Measurements from ENCODE around the gene IGHMBP2. TPM values are rescaled to one million over a fixed set of nuclear protein-coding genes. Genes with fewer than 3 reads are reported as not detected.
"Not testable (repeated sequence)": the region's sequence is repeated elsewhere in the genome, so short reads cannot be mapped to it uniquely, and the experiment has no call there.

The IGHMBP2 gene
- total RNA-seq, result 10 to 100 TPM; 27.3 to 27.7 TPM

DNA sequence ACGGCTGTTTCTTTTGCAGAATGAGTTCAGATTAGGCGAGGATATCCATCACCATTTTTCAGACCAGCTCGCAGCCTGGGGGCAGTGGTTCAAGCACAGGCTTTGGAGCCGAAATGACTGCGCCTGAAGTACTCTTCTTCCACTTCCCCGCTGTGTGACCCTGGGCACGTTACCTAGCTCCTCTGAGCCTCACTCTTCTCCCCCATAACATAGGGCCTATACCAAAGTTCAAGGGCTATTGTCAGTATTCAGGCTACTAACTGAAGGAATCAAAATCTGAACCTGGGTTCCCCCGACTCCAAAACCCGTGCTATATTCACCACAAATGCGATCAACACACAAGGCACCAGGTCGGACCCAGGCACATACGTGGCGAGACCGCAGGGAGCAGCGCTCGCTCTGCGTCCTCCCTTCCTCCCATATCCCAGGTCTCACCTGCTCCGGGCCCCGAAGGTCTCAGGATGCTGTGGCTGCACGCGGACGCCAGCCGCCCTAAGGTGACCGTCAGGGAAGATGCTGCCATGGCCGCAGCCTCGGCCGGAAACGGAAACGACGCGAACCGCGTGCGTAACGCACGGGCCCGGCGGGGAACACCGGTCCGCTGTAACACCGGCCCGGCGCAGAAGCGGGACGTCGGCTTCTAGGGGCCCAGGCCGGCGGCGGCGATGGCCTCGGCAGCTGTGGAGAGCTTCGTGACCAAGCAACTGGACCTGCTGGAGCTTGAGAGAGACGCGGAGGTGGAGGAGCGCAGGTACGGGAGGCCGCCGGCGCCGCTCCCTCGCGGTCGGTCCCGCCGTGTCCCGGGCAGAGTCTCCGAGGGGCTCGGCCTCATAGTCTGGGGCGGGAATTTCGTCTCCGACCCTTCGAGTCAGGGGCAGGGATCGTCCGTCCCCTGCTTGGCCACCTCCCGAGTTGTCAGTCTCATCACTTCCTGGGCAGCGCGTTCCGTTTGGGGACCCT lies at the start of gene IGHMBP2, which contains the start of gene MRPL21:
Gene IGHMBP2, plus strand, starts transcription at position 604 of the 960 bp plus-strand sequence. Its CDS starts 62 bp downstream, at position 666.
Gene MRPL21, minus strand, starts transcription at position 545 of the 960 bp plus-strand sequence. Its CDS starts 22 bp downstream, at position 523.
- CTCF ChIA-PET, result interaction anchor here (1.2 to 1.6 kb wide), 2 partner anchors 141 to 144 kb away, joined by 3 read pairs; no protein-coding TSS in a partner anchor
- Mint-ChIP-seq H3K9me3 (ENCODE audit: low read depth) (no peaks in the 10 kb centered on the region), H3K4me1 (peaks cover 35% of the 10 kb centered on the region), H3K4me3 (peak within 1 kb of the TSS; percentile 99), H3K36me3 (peaks cover 8% of the 10 kb centered on the region), H3K27ac (peak within 1 kb of the TSS; percentile 93), H3K27me3 (no peaks in the 10 kb centered on the region)
- ATAC-seq (peak; percentile 96), DNase-seq (peak; percentile 89)

- H3K27ac Mint-ChIP-seq, result no peak overlapping the region
These were observed 49.3 kb upstream of the IGHMBP2 start for GRCh38 chr11:68854273-68854958.

DNA sequence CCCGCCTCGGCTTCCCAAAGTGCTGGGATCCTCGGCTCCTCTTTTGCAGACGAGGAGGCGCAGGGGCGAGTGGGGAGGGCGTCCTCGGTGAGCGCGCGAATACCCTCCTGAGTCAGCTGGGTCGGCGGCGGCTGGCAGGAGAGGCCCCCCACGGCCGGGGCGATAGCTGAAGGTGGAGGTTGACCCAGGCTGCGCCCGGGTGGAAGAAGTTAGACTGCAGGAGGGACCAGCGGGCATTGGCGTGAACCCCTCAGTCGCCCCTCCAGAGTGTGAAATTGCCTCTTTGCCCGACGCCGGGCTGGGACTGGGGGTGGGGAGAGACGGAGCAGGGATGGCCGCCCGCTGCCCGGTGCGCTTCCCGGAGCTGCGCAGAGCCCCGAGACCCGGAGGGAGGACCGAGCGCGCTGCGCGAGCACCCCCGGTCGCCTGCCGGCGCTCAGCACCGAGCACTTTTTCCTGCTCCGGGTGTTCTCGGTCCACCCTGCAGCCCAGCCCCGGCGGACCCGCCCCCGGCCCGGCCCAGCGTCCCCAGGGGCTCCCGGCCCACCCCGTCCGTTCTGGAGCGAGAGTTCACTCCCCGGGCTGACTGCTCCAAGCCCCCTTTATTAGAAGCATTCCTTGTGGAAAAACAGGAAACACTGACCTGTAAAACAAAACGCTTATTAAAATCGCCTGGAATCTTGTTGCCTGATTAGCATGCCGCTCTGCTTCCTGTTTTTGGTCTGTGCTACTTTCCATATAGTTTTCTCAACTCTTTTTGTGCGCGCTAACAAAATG lies 48.3 kb upstream of the IGHMBP2 start:
- Mint-ChIP-seq H3K27ac (no peak overlapping the region), H3K4me3 (no peak overlapping the region), H3K9me3 (ENCODE audit: low read depth) (no peaks in the 10 kb centered on the region), H3K4me1 (peaks cover 2% of the 10 kb centered on the region), H3K36me3 (no peaks in the 10 kb centered on the region), H3K27me3 (peaks cover 54% of the 10 kb centered on the region)
- CTCF ChIA-PET, result no interaction called here
- ATAC-seq (peak; percentile 39), DNase-seq (no peak)

More at GRCh38 chr11:68854273-68854958, 49.3 kb upstream of the IGHMBP2 start:
- no peaks in the 10 kb centered on the region for H3K9me3 Mint-ChIP-seq (ENCODE audit: low read depth)
- no peak for DNase-seq
- H3K4me1 Mint-ChIP-seq, result peaks cover 2% of the 10 kb centered on the region
- no peak overlapping the region for H3K4me3 Mint-ChIP-seq
- ATAC-seq, result no peak
- no peaks in the 10 kb centered on the region for H3K36me3 Mint-ChIP-seq
- CTCF ChIA-PET, result no interaction called here
- peaks cover 54% of the 10 kb centered on the region for H3K27me3 Mint-ChIP-seq

DNA sequence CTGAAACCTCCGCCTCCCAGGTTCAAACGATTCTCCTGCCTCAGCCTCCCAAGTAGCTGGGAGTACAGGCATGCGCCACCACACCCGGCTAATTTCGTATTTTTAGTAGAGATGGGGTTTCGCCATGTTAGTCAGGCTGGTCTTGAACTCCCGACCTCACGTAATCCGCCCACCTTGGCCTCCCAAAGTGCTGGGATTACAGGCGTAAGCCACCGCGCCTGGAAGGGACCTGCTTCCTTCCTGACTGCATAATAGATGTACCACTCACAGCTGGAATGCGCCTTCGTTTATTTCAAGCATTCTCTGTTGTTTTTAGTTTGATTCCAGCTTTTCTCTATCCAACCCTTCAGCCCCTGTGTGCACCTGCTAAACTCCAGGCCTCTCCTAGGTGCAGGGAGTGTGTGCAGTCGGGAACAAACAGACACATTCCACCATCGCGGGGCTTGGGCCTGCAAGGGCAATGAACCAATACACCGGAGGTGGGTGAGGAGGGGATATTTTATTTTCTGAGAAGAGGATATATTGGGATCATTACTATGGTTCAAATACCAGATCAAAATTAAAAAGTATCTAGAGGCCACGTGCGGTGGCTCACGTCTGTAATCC lies 47.2 kb upstream of the IGHMBP2 start:
- ATAC-seq; H3K4me3 Mint-ChIP-seq; H3K9me3 Mint-ChIP-seq (ENCODE audit: low read depth); CTCF ChIA-PET; DNase-seq; H3K4me1 Mint-ChIP-seq; H3K27ac Mint-ChIP-seq; H3K36me3 Mint-ChIP-seq: not testable (repeated sequence)
- H3K27me3 Mint-ChIP-seq, result peaks cover 49% of the 10 kb centered on the region

GRCh38 chr11:68857037-68857586 lies 46.6 kb upstream of the IGHMBP2 start:
- CTCF ChIA-PET, result no interaction called here
- Mint-ChIP-seq H3K27me3 (peaks cover 46% of the 10 kb centered on the region), H3K4me1 (no peaks in the 10 kb centered on the region), H3K27ac (no peak overlapping the region), H3K9me3 (ENCODE audit: low read depth) (no peaks in the 10 kb centered on the region), H3K36me3 (no peaks in the 10 kb centered on the region), H3K4me3 (no peak overlapping the region)
- ATAC-seq (no peak), DNase-seq (no peak)

DNA sequence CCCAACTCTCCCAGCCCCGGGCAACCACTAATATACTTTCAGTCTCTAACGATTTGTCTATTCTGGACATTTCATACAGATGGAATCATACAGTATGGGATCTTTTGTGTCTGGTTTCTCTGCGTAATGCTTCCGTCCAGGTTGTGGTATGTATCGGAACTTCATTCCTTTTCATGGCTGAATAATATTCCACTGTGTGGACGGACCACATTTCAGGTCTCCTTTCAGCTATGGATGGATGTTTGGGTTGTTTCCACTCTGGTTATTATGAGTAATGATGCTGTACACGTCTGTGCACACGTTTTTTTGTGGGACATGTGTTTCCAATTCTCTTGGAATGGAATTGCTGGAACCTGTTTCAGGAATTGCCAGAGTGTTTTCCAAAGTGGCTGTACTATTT lies 44.6 kb upstream of the IGHMBP2 start:
- no peak overlapping the region for H3K4me3 Mint-ChIP-seq
- H3K9me3 Mint-ChIP-seq (ENCODE audit: low read depth), result no peaks in the 10 kb centered on the region
- no peaks in the 10 kb centered on the region for H3K36me3 Mint-ChIP-seq
- H3K4me1 Mint-ChIP-seq, result no peaks in the 10 kb centered on the region
- H3K27ac Mint-ChIP-seq, result no peak overlapping the region
- H3K27me3 Mint-ChIP-seq, result peaks cover 30% of the 10 kb centered on the region
- CTCF ChIA-PET, result no interaction called here
- DNase-seq (no peak), ATAC-seq (no peak)

DNA sequence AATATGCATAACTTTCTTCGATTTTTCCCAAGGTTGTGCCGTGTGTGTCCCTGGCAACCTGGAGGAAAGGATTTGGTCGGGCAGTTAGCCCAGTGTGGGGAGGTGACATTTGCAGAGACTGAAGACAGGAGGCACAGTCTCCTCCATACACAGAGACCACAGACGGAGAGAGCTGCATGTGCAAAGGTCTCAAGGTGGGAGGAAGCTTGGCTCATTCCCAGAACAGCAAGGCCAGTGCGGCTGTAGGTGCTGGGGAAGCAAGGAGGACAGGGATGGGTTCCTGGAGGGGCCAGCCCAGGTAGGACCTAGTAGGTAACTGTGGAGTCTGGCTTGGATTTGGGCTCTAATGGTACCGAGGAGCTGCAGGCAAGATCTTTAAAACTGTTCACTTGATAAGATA lies 41.3 kb upstream of the IGHMBP2 start:
- Mint-ChIP-seq H3K4me3 (no peak overlapping the region), H3K4me1 (no peaks in the 10 kb centered on the region), H3K27ac (no peak overlapping the region), H3K27me3 (peaks cover 6% of the 10 kb centered on the region), H3K36me3 (no peaks in the 10 kb centered on the region), H3K9me3 (ENCODE audit: low read depth) (no peaks in the 10 kb centered on the region)
- CTCF ChIA-PET, result no interaction called here
- ATAC-seq (no peak), DNase-seq (no peak)

DNA sequence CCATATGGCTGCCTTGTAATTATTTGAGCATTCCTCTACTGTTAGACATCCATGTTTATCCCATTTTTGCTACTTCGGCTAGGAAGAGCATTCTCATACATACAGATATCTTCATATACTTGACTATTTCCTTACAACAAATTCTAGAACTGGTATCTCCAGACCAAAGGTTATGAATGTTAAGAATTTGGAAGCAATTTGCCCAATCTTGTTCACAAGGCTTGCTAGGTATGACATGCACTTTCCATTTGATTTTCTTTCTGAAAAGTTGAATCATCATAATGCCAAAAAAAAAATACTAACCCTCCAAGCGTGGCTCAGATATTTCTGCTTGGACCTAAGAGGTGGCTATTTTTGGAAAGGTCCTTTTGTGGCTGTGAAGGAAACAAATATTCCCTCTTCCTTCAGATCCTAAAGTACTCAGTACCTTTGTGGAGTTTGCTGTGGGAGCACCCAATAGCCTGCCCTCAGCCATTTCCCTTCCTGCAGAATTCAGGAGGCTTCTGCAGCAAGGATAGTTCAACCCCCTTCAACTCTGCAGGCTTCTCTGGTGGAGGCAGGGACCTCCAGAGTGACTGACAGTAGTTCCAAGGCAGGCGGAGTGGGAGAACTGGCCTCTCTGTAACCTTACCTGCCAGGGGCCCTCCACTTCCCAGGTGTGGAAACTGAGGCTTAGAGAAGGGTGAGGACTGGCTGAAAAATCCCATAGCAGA lies 40.0 kb upstream of the IGHMBP2 start:
- Mint-ChIP-seq H3K27me3 (peaks cover 5% of the 10 kb centered on the region), H3K4me3 (no peak overlapping the region), H3K9me3 (ENCODE audit: low read depth) (no peaks in the 10 kb centered on the region), H3K36me3 (no peaks in the 10 kb centered on the region), H3K27ac (no peak overlapping the region), H3K4me1 (peaks cover 2% of the 10 kb centered on the region)
- DNase-seq (no peak), ATAC-seq (no peak)
- CTCF ChIA-PET, result no interaction called here

DNA sequence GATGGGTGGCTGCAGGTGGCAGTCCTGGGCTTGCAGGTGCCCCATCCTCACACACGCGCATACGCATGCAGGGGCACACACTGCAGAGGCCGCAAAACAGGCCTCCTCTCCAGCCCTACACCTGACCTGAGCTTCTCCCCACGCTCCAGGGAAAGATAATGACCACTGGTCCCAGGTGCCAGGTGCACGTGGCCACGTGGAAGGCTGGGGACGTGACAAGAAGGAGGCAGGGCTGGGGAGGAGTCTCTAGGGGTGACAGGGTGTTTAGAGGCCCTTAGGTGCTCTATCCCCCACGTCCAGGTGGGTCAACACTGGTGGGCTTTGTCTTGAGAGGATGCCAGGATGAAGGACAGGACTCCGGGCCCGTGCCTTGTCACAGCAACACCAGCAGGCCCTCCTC lies 38.5 kb upstream of the IGHMBP2 start:
- ATAC-seq, result no peak
- Mint-ChIP-seq H3K27me3 (peaks cover 19% of the 10 kb centered on the region), H3K36me3 (no peaks in the 10 kb centered on the region), H3K4me3 (no peak overlapping the region), H3K9me3 (ENCODE audit: low read depth) (no peaks in the 10 kb centered on the region), H3K27ac (no peak overlapping the region), H3K4me1 (peaks cover 12% of the 10 kb centered on the region)
- no peak for DNase-seq
- CTCF ChIA-PET, result no interaction called here

DNA sequence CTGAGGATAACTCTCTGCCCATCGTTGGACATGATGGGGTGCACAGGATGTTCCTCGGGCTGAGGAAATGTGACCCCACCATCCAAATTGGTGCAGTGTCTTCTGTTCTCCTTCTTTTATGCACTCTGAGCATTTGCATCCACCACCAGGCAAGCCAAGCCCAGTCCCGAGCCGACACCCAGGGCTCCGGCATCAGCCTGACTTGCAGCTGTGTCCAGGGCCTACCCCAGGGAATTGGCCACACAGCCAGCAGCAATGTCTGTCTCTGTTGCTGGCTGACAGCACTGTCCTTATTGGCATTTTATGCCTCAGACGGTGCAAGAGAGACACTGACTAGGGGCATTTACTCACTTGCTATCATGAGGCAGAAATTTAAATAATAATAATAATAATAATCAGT lies 36.6 kb upstream of the IGHMBP2 start:
- Mint-ChIP-seq H3K4me1 (peaks cover 14% of the 10 kb centered on the region), H3K9me3 (ENCODE audit: low read depth) (no peaks in the 10 kb centered on the region), H3K4me3 (no peak overlapping the region), H3K36me3 (no peaks in the 10 kb centered on the region), H3K27me3 (peaks cover 34% of the 10 kb centered on the region), H3K27ac (no peak overlapping the region)
- CTCF ChIA-PET, result no interaction called here
- no peak for ATAC-seq
- no peak for DNase-seq

- Mint-ChIP-seq H3K27me3 (peaks cover 43% of the 10 kb centered on the region), H3K27ac (no peak overlapping the region), H3K36me3 (no peaks in the 10 kb centered on the region), H3K4me1 (peaks cover 14% of the 10 kb centered on the region), H3K9me3 (ENCODE audit: low read depth) (no peaks in the 10 kb centered on the region), H3K4me3 (no peak overlapping the region)
- DNase-seq (no peak), ATAC-seq (no peak)
- CTCF ChIA-PET, result no interaction called here
These were observed 35.4 kb upstream of the IGHMBP2 start for GRCh38 chr11:68868221-68868835.

- Mint-ChIP-seq H3K27me3 (peaks cover 43% of the 10 kb centered on the region), H3K4me3 (peak overlapping the region; percentile 71), H3K36me3 (no peaks in the 10 kb centered on the region), H3K27ac (no peak overlapping the region), H3K9me3 (ENCODE audit: low read depth) (no peaks in the 10 kb centered on the region), H3K4me1 (peaks cover 17% of the 10 kb centered on the region)
- DNase-seq (no peak), ATAC-seq (no peak)
- CTCF ChIA-PET, result no interaction called here
These were observed 33.2 kb upstream of the IGHMBP2 start for GRCh38 chr11:68870470-68870869.

All from activated CD8-positive, alpha-beta memory T cell treated with anti-CD3 and anti-CD28 coated beads, Interleukin-2, amount 10 ng/mL, durations not matched to agents 7 days and 5 days (primary cell).